ENCODE measurements around the gene NR4A1.
A peak's percentile ranks its signal among the peaks of the same experiment; 100 is the strongest.

Gene NR4A1

GRCh38 chr12:52041035-52041434 lies 10.2 kb upstream of the NR4A1 start:
- DNase-seq (ENCODE audit: low read depth in 1 of 2, low spot score in 1 of 2): no peak

GRCh38 chr12:52041695-52042123 lies 9.5 kb upstream of the NR4A1 start:
- no peak for DNase-seq (ENCODE audit: low read depth in 1 of 2, low spot score in 1 of 2)

- no peak for DNase-seq (ENCODE audit: low read depth in 1 of 2, low spot score in 1 of 2)
These were observed 8.4 kb upstream of the NR4A1 start for GRCh38 chr12:52042706-52043385.

- no peak for DNase-seq (ENCODE audit: low read depth in 1 of 2, low spot score in 1 of 2)
These were observed 7.6 kb upstream of the NR4A1 start for GRCh38 chr12:52043386-52044212.

- DNase-seq (ENCODE audit: low read depth in 1 of 2, low spot score in 1 of 2): no peak
These were observed 6.8 kb upstream of the NR4A1 start for GRCh38 chr12:52044292-52044983.

- DNase-seq (ENCODE audit: low read depth in 1 of 2, low spot score in 1 of 2): no peak
These were observed 5.4 kb upstream of the NR4A1 start for GRCh38 chr12:52045794-52046199.

GRCh38 chr12:52046859-52047258 lies 4.4 kb upstream of the NR4A1 start:
- DNase-seq (ENCODE audit: low read depth in 1 of 2, low spot score in 1 of 2): no peak

GRCh38 chr12:52049286-52049685 lies 2.0 kb upstream of the NR4A1 start:
- no peak for DNase-seq (ENCODE audit: low read depth in 1 of 2, low spot score in 1 of 2)

GRCh38 chr12:52049688-52050087 lies 1.6 kb upstream of the NR4A1 start:
- DNase-seq (ENCODE audit: low read depth in 1 of 2, low spot score in 1 of 2): no peak

GRCh38 chr12:52050116-52050757 lies 1.0 kb upstream of the NR4A1 start:
- DNase-seq (ENCODE audit: low read depth in 1 of 2, low spot score in 1 of 2): no peak

- no peak for DNase-seq (ENCODE audit: low read depth in 1 of 2, low spot score in 1 of 2)
These were observed 1.4 kb downstream of the NR4A1 start for GRCh38 chr12:52052468-52053186.

GRCh38 chr12:52053536-52054209 lies 2.4 kb downstream of the NR4A1 start:
- DNase-seq (ENCODE audit: low read depth in 1 of 2, low spot score in 1 of 2): peak in 1 of 2 donors; percentile 28

GRCh38 chr12:52054231-52054832 lies 3.1 kb downstream of the NR4A1 start:
- DNase-seq (ENCODE audit: low read depth in 1 of 2, low spot score in 1 of 2): peak in 1 of 2 donors; percentile 26

GRCh38 chr12:52054833-52055730 lies 3.8 kb downstream of the NR4A1 start:
- DNase-seq (ENCODE audit: low read depth in 1 of 2, low spot score in 1 of 2): no peak

- DNase-seq (ENCODE audit: low read depth in 1 of 2, low spot score in 1 of 2): peak in 1 of 2 donors; percentile 29
These were observed 4.8 kb downstream of the NR4A1 start for GRCh38 chr12:52055731-52056711.

- no peak for DNase-seq (ENCODE audit: low read depth in 1 of 2, low spot score in 1 of 2)
These were observed 5.8 kb downstream of the NR4A1 start for GRCh38 chr12:52056801-52057637.

Measured in stimulated activated CD4-positive, alpha-beta T cell treated with anti-CD3 and anti-CD28 coated beads, Interleukin-15, amount 100 ng/mL, for 1 hour (primary cell).